Mesendoderm (in vitro differentiated cells): ENCODE results near the gene PKP3.

Experiments
- DNase-seq: peaks from one replicate; pipeline ENCODE4 v3.0.0; 2013
- H2AK5ac ChIP-seq: 2 replicates; pipeline ENCODE4 v1.6.1; 2013; ENCODE audit warnings: low read length, inconsistent platforms
- H2BK120ac ChIP-seq: 2 replicates; pipeline ENCODE4 v1.6.1; 2013; ENCODE audit warnings: low read depth, mild to moderate bottlenecking, low read length, moderate library complexity, mixed read lengths
- H2BK15ac ChIP-seq: replicated peaks from 2 replicates; pipeline ENCODE4 v1.6.1; 2013; ENCODE audit warnings: low read depth, mild to moderate bottlenecking, moderate library complexity
- H2BK5ac ChIP-seq: 2 replicates; pipeline ENCODE4 v1.6.1; 2013; ENCODE audit warnings: low read length, inconsistent platforms
- H3K18ac ChIP-seq: 2 replicates; pipeline ENCODE4 v1.6.1; 2013; ENCODE audit warnings: mild to moderate bottlenecking, low read length, mixed read lengths
- H3K23ac ChIP-seq: one replicate; pipeline ENCODE4 v1.6.1; 2013; ENCODE audit warnings: low read length
- H3K27ac ChIP-seq: 2 replicates; pipeline ENCODE4 v1.5.1; 2013; ENCODE audit warnings: low read depth, mild to moderate bottlenecking, inconsistent platforms, low read length, moderate library complexity
- H3K27me3 ChIP-seq: 2 replicates; pipeline ENCODE4 v1.6.1; 2013; ENCODE audit warnings: low read length, control low read depth, mild to moderate bottlenecking, inconsistent platforms; ENCODE audit not compliant: insufficient read depth, poor library complexity
- H3K36me3 ChIP-seq: 2 replicates; pipeline ENCODE4 v1.6.1; 2013; ENCODE audit warnings: low read length, inconsistent platforms; ENCODE audit not compliant: control insufficient read depth, insufficient read depth
- H3K4ac ChIP-seq: one replicate; pipeline ENCODE4 v1.6.1; 2013; ENCODE audit warnings: low read depth, mild to moderate bottlenecking, low read length, moderate library complexity
- H3K4me1 ChIP-seq: 2 replicates; pipeline ENCODE4 v1.6.1; 2013; ENCODE audit warnings: low read depth, low read length, inconsistent platforms; ENCODE audit not compliant: control insufficient read depth
- H3K4me2 ChIP-seq: 2 replicates; pipeline ENCODE4 v1.6.1; 2013; ENCODE audit warnings: low read length
- H3K4me3 ChIP-seq: 2 replicates; pipeline ENCODE4 v1.5.1; 2013; ENCODE audit warnings: mild to moderate bottlenecking, low read length
- H3K56ac ChIP-seq: one replicate; pipeline ENCODE4 v1.6.1; 2013; ENCODE audit warnings: low read length
- H3K79me1 ChIP-seq: 2 replicates; pipeline ENCODE4 v1.6.1; 2013; ENCODE audit warnings: low read length, inconsistent platforms
- H3K79me2 ChIP-seq: 2 replicates; pipeline ENCODE4 v1.6.1; 2013; ENCODE audit warnings: mild to moderate bottlenecking, low read length; ENCODE audit not compliant: control insufficient read depth, insufficient read depth
- H3K9ac ChIP-seq: 2 replicates; pipeline ENCODE4 v1.6.1; 2013; ENCODE audit warnings: low read length, inconsistent platforms
- H4K5ac ChIP-seq: one replicate; pipeline ENCODE4 v1.6.1; 2013; ENCODE audit warnings: low read length
- H4K8ac ChIP-seq: one replicate; pipeline ENCODE4 v1.6.1; 2013; ENCODE audit warnings: low read depth, mild to moderate bottlenecking, control low read depth, low read length, moderate library complexity
- WGBS: extraction: QIAGEN DNeasy Blood & Tissue Kit; methylation state at CpG from one replicate; pipeline ENCODE4 v1.1.7; 2013; ENCODE audit warnings: low lambda C conversion rate, missing lambda C conversion rate; ENCODE audit not compliant: insufficient coverage; ENCODE audit errors: extremely low coverage; 5-methylcytosine and 5-hydroxymethylcytosine counted together

Gene PKP3

DNA sequence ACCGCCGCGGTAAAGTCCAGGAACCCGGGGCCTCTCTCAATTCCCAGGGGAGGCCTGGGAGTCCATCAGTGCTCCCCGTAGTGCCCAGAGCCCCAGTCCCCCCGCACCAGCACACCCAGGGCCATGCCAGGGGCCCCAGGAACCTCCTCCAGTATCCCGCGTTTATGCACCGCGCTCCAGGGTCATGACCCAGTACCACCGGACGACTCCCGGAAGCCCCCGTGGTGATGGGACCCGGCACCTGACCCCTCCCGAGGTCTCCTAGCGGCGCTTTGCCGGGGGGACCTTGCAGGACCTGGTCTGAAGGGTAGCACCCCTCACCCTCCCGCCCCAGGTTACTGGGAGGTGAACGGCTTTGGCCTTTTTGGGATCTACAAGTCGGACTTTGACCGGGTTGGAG lies 13.5 kb upstream of the PKP3 start:
- Histone ChIP-seq H3K4me2 (no peak overlapping the region), H3K4me3 (no peak overlapping the region), H2BK120ac (no peak overlapping the region), H3K23ac (no peak overlapping the region), H3K79me1 (no peaks in the 10 kb centered on the region), H3K36me3 (no peaks in the 10 kb centered on the region), H3K18ac (no peak overlapping the region), H3K79me2 (no peaks in the 10 kb centered on the region), H2BK5ac (no peak overlapping the region), H3K4ac (no peak overlapping the region), H4K5ac (no peak overlapping the region), H3K4me1 (no peaks in the 10 kb centered on the region), H3K27ac (no peak overlapping the region), H4K8ac (no peak overlapping the region), H2BK15ac (no peak overlapping the region), H3K9ac (no peak overlapping the region), H3K56ac (no peak overlapping the region), H2AK5ac (no peak overlapping the region), H3K27me3 (no peaks in the 10 kb centered on the region)
- no peak for DNase-seq
- WGBS = no CpG with 5 or more reads among the region's 23 CpGs

DNA sequence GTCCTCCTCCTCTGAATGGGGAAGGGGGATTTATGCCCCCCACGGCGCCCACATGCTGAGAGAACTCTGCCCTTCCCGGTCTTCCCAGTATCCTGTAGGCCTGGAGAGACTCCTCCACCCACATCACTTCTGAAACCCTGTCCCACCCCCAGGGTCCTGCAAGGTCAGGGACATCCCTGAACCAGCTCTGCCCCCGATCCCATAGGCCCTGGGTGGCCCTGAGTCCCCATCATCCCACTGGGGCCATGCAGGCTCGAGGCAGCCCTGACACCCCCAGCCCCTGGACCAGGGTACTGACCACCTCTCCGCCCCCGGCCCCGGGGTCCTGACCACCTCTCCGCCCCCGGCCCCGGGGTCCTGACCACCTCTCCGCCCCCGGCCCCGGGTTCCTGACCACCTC lies 13.0 kb upstream of the PKP3 start:
- no peaks in the 10 kb centered on the region for H3K79me1 ChIP-seq
- H4K8ac ChIP-seq = no peak overlapping the region
- no peak overlapping the region for H3K56ac ChIP-seq
- H3K4ac ChIP-seq = no peak overlapping the region
- H3K18ac ChIP-seq = no peak overlapping the region
- no peak for DNase-seq
- H3K23ac ChIP-seq = no peak overlapping the region
- H2BK15ac ChIP-seq = no peak overlapping the region
- WGBS = no CpG with 5 or more reads among the region's 14 CpGs
- H3K27ac ChIP-seq = no peak overlapping the region
- H2BK120ac ChIP-seq = no peak overlapping the region
- no peak overlapping the region for H3K9ac ChIP-seq
- H3K79me2 ChIP-seq = no peaks in the 10 kb centered on the region
- no peaks in the 10 kb centered on the region for H3K27me3 ChIP-seq
- no peak overlapping the region for H2BK5ac ChIP-seq
- H3K4me2 ChIP-seq = no peak overlapping the region
- H4K5ac ChIP-seq = no peak overlapping the region
- no peak overlapping the region for H2AK5ac ChIP-seq
- no peaks in the 10 kb centered on the region for H3K4me1 ChIP-seq
- H3K36me3 ChIP-seq = no peaks in the 10 kb centered on the region
- no peak overlapping the region for H3K4me3 ChIP-seq

DNA sequence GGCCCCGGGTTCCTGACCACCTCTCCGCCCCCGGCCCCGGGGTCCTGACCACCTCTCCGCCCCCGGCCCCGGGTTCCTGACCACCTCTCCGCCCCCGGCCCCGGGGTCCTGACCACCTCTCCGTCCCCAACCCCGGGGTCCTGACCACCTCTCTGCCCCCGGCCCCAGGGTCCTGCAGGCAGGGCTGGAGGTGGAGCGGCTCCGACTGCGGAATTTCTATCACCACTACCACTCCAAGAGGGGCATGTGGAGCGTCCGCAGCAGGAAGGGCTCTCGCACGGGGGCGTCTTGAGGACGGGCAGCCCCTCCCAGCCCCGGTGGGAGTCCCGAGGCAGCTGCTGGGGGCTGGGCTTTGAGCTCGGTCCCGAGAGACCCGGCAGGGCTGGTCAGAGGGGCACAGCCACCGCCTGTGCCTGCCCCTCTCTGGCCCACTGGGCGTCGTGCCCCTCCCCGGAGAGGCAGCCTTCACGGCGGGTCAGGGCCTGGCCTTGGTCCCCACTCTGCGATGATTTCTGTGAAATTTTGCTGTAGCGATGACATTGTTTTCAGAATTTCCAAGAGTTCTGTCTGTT lies 12.4 kb upstream of the PKP3 start:
- H3K27ac ChIP-seq = no peak overlapping the region
- H3K9ac ChIP-seq = no peak overlapping the region
- H3K4me1 ChIP-seq = no peaks in the 10 kb centered on the region
- H3K27me3 ChIP-seq = no peaks in the 10 kb centered on the region
- H3K4me3 ChIP-seq = no peak overlapping the region
- no peak overlapping the region for H3K4me2 ChIP-seq
- no peak overlapping the region for H2BK120ac ChIP-seq
- H3K79me1 ChIP-seq = no peaks in the 10 kb centered on the region
- H3K36me3 ChIP-seq = no peaks in the 10 kb centered on the region
- H2BK15ac ChIP-seq = no peak overlapping the region
- WGBS = no CpG with 5 or more reads among the region's 35 CpGs
- no peak overlapping the region for H3K4ac ChIP-seq
- no peak overlapping the region for H4K8ac ChIP-seq
- no peak overlapping the region for H2AK5ac ChIP-seq
- H4K5ac ChIP-seq = no peak overlapping the region
- H3K23ac ChIP-seq = no peak overlapping the region
- no peak for DNase-seq
- H2BK5ac ChIP-seq = no peak overlapping the region
- no peak overlapping the region for H3K18ac ChIP-seq
- H3K56ac ChIP-seq = no peak overlapping the region
- H3K79me2 ChIP-seq = no peaks in the 10 kb centered on the region

GRCh38 chr11:382081-382629 lies 11.9 kb upstream of the PKP3 start:
- Histone ChIP-seq H4K8ac (no peak overlapping the region), H3K4me3 (no peak overlapping the region), H3K23ac (no peak overlapping the region), H3K27ac (no peak overlapping the region), H3K79me1 (no peaks in the 10 kb centered on the region), H2BK120ac (no peak overlapping the region), H3K4ac (no peak overlapping the region), H2BK15ac (no peak overlapping the region), H3K9ac (no peak overlapping the region), H4K5ac (no peak overlapping the region), H3K56ac (no peak overlapping the region), H2AK5ac (no peak overlapping the region), H3K36me3 (no peaks in the 10 kb centered on the region), H3K18ac (no peak overlapping the region), H3K4me1 (no peaks in the 10 kb centered on the region), H3K4me2 (no peak overlapping the region), H3K27me3 (no peaks in the 10 kb centered on the region), H3K79me2 (no peaks in the 10 kb centered on the region), H2BK5ac (no peak overlapping the region)
- WGBS = no CpG with 5 or more reads among the region's 11 CpGs
- no peak for DNase-seq

- DNase-seq = no peak
- H3K27me3 ChIP-seq = no peaks in the 10 kb centered on the region
These were observed 10.6 kb upstream of the PKP3 start for GRCh38 chr11:383431-383830.

GRCh38 chr11:384511-384910 lies 9.5 kb upstream of the PKP3 start:
- H4K8ac ChIP-seq = no peak overlapping the region
- no peak overlapping the region for H3K4me3 ChIP-seq
- H3K56ac ChIP-seq = no peak overlapping the region
- no peak overlapping the region for H3K4ac ChIP-seq
- no peaks in the 10 kb centered on the region for H3K36me3 ChIP-seq
- DNase-seq = no peak
- no peaks in the 10 kb centered on the region for H3K79me2 ChIP-seq
- no peak overlapping the region for H3K4me2 ChIP-seq
- H3K4me1 ChIP-seq = no peaks in the 10 kb centered on the region
- H3K9ac ChIP-seq = no peak overlapping the region
- no peak overlapping the region for H4K5ac ChIP-seq
- H3K79me1 ChIP-seq = no peaks in the 10 kb centered on the region
- H2BK5ac ChIP-seq = no peak overlapping the region
- no peak overlapping the region for H3K23ac ChIP-seq
- no peak overlapping the region for H3K27ac ChIP-seq
- no peak overlapping the region for H3K18ac ChIP-seq
- no peak overlapping the region for H2BK15ac ChIP-seq
- no peaks in the 10 kb centered on the region for H3K27me3 ChIP-seq
- no peak overlapping the region for H2AK5ac ChIP-seq
- WGBS = no CpG with 5 or more reads among the region's 16 CpGs
- H2BK120ac ChIP-seq = no peak overlapping the region

More at GRCh38 chr11:383431-383830, 10.6 kb upstream of the PKP3 start:
- Histone ChIP-seq H3K27ac (no peak overlapping the region), H3K4ac (no peak overlapping the region), H3K9ac (no peak overlapping the region), H3K4me3 (no peak overlapping the region), H3K56ac (no peak overlapping the region), H2BK120ac (no peak overlapping the region), H2BK5ac (no peak overlapping the region), H3K36me3 (no peaks in the 10 kb centered on the region), H3K4me1 (no peaks in the 10 kb centered on the region), H3K4me2 (no peak overlapping the region), H4K8ac (no peak overlapping the region), H4K5ac (no peak overlapping the region), H3K18ac (no peak overlapping the region), H2AK5ac (no peak overlapping the region), H3K79me2 (no peaks in the 10 kb centered on the region), H2BK15ac (no peak overlapping the region), H3K23ac (no peak overlapping the region), H3K79me1 (no peaks in the 10 kb centered on the region)
- WGBS = no CpG with 5 or more reads among the region's 14 CpGs
